Chondrocyte (in vitro differentiated cells): Measurements from ENCODE around the gene SFSWAP. TPM values are rescaled to one million over a fixed set of nuclear protein-coding genes. Genes with fewer than 3 reads are reported as not detected.

Experiments
- DNase-seq: peaks from one replicate; pipeline ENCODE4 v3.0.0; 2021; ENCODE audit warnings: mixed read lengths, low spot score
- H3K27ac Mint-ChIP-seq: one replicate; pipeline ENCODE4 v1.8.0; 2021; ENCODE audit warnings: mild to moderate bottlenecking, moderate library complexity, mixed read lengths; ENCODE audit not compliant: unreplicated experiment
- H3K27me3 Mint-ChIP-seq: 2 replicates; pipeline ENCODE4 v1.8.0; 2021; ENCODE audit warnings: low read depth, mixed read lengths
- H3K36me3 Mint-ChIP-seq: 2 replicates; pipeline ENCODE4 v1.8.0; 2021; ENCODE audit warnings: low read depth, mixed read lengths
- H3K4me1 Mint-ChIP-seq: 2 replicates; pipeline ENCODE4 v1.8.0; 2021; ENCODE audit warnings: low read depth, mild to moderate bottlenecking, mixed read lengths
- H3K4me3 Mint-ChIP-seq: one replicate; pipeline ENCODE4 v1.8.0; 2021; ENCODE audit warnings: mild to moderate bottlenecking, moderate library complexity, mixed read lengths; ENCODE audit not compliant: unreplicated experiment
- H3K9me3 Mint-ChIP-seq: 2 replicates; pipeline ENCODE4 v1.8.0; 2021; ENCODE audit warnings: low read depth, mixed read lengths
- total RNA-seq: library from RNA; stranded (reverse); gene quantifications from 3 replicates; pipeline ENCODE4 v1.2.1, GENCODE V29; 2021
- TF ChIP-seq, protein P1 (sequence below): fragments of 200-600 bp; sonication (generic); IDR thresholded peaks from 2 replicates; pipeline ENCODE4 v1.5.0; 2021; ENCODE audit warnings: antibody characterized with exemption, mild to moderate bottlenecking, moderate library complexity

Gene SFSWAP
- total RNA-seq, 1 donor from 2014 or later: 33.0 TPM

DNA sequence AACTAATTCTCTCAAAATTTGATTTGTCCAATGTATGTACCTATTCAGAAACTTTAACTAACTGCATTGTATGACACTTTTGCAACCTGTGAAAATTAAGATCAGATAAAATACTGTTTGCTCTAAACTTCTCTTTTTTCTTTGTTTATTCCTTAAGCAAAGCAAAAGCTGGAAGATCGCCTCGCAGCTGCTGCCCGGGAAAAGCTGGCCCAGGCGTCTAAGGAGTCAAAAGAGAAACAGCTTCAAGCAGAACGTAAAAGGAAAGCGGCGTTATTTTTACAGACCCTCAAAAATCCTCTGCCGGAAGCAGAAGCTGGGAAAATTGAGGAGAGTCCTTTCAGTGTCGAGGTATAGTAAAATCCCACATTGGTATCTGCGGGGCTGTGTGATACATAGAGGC is 55.1 kb downstream of the SFSWAP start:
- Mint-ChIP-seq H3K27me3 (no peaks in the 10 kb centered on the region), H3K27ac (no peak overlapping the region), H3K4me1 (no peaks in the 10 kb centered on the region), H3K9me3 (no peaks in the 10 kb centered on the region), H3K36me3 (peaks cover 34% of the 10 kb centered on the region), H3K4me3 (no peak overlapping the region)
- DNase-seq: no peak
- TF ChIP-seq, protein P1, sequence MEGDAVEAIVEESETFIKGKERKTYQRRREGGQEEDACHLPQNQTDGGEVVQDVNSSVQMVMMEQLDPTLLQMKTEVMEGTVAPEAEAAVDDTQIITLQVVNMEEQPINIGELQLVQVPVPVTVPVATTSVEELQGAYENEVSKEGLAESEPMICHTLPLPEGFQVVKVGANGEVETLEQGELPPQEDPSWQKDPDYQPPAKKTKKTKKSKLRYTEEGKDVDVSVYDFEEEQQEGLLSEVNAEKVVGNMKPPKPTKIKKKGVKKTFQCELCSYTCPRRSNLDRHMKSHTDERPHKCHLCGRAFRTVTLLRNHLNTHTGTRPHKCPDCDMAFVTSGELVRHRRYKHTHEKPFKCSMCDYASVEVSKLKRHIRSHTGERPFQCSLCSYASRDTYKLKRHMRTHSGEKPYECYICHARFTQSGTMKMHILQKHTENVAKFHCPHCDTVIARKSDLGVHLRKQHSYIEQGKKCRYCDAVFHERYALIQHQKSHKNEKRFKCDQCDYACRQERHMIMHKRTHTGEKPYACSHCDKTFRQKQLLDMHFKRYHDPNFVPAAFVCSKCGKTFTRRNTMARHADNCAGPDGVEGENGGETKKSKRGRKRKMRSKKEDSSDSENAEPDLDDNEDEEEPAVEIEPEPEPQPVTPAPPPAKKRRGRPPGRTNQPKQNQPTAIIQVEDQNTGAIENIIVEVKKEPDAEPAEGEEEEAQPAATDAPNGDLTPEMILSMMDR: no peak

DNA sequence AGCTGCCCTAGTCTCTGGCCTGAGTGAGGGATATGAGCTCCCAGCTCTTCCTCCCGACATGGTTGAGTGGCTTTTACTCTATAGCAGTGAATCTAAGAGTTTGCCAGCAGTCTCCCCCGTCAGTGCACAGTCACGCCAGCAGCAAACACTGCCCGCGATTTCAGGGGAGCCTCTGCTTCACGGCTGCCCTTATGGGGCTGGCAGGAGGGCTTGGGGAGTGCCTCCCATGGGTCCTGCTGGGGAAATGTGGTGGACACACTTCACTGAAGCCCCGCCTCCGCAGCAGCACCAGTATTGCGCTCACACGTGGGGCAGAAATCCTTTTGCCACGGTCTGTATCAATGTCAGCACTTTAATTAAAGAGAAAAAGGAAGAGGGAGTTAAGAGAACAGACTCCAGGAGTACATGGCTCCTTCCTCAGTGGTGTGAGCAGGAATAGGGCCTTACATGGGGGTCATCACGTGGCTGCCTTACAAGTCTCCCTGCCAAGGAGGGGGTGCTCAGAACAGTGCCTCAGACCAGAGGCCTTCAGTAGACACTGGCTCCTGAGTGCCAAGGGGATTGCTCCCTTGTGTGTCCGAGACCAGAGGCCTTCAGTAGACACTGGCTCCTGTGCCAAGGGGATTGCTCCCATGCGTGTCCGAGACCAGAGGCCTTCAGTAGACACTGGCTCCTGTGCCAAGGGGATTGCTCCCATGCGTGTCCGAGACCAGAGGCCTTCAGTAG is 55.7 kb downstream of the SFSWAP start:
- H3K27me3 Mint-ChIP-seq: no peaks in the 10 kb centered on the region
- H3K4me1 Mint-ChIP-seq: no peaks in the 10 kb centered on the region
- TF ChIP-seq, protein P1: no peak
- peaks cover 29% of the 10 kb centered on the region for H3K36me3 Mint-ChIP-seq
- H3K27ac Mint-ChIP-seq: no peak overlapping the region
- H3K4me3 Mint-ChIP-seq: no peak overlapping the region
- H3K9me3 Mint-ChIP-seq: no peaks in the 10 kb centered on the region
- DNase-seq: no peak

GRCh38 chr12:131770120-131770519 is 59.2 kb downstream of the SFSWAP start:
- no peak overlapping the region for H3K4me3 Mint-ChIP-seq
- DNase-seq: no peak

DNA sequence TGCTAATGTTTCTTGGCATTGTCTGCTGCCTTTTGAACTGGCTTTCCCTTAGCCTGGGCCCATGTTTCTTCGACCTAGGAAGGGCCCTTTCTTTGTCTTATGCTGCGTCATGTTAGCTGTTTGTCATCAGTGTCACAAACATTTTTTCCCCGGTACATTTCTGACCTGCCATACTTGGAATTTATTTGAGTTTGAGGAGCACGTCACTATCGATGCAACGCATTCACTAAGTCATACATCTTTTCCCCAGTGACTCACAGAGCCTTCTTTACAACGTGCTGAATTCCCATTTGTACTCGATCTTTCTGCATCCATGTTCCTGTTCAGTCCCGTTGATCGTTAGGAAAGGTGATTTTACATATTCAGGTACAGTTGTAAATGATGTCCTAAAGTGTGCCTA is 61.1 kb downstream of the SFSWAP start:
- H3K27me3 Mint-ChIP-seq: no peaks in the 10 kb centered on the region
- TF ChIP-seq, protein P1: no peak
- H3K36me3 Mint-ChIP-seq: peaks cover 21% of the 10 kb centered on the region
- no peak overlapping the region for H3K4me3 Mint-ChIP-seq
- no peak overlapping the region for H3K27ac Mint-ChIP-seq
- H3K9me3 Mint-ChIP-seq: no peaks in the 10 kb centered on the region
- no peak for DNase-seq
- H3K4me1 Mint-ChIP-seq: peaks cover 20% of the 10 kb centered on the region

More at GRCh38 chr12:131770120-131770519, 59.2 kb downstream of the SFSWAP start:
- Mint-ChIP-seq H3K27ac (no peak overlapping the region), H3K27me3 (no peaks in the 10 kb centered on the region), H3K4me1 (peaks cover 16% of the 10 kb centered on the region), H3K9me3 (no peaks in the 10 kb centered on the region), H3K36me3 (peaks cover 30% of the 10 kb centered on the region)
- TF ChIP-seq, protein P1: no peak

- no peak for DNase-seq
- Mint-ChIP-seq H3K4me3 (no peak overlapping the region), H3K4me1 (peaks cover 20% of the 10 kb centered on the region), H3K27me3 (no peaks in the 10 kb centered on the region), H3K27ac (no peak overlapping the region), H3K36me3 (peaks cover 18% of the 10 kb centered on the region), H3K9me3 (no peaks in the 10 kb centered on the region)
- TF ChIP-seq, protein P1: no peak
These were observed 62.8 kb downstream of the SFSWAP start for GRCh38 chr12:131773582-131774221.
